Activated CD8-positive, alpha-beta memory T cell treated with anti-CD3 and anti-CD28 coated beads for 24 hours (primary cell): ENCODE results near the gene SUV39H2.
"Not testable (repeated sequence)": the region's sequence is repeated elsewhere in the genome, so short reads cannot be mapped to it uniquely, and the experiment has no call there.

Experiments used
- DNase-seq: peaks from one replicate; pipeline ENCODE4 v3.0.0-alpha.2; 2020

Gene SUV39H2

DNA sequence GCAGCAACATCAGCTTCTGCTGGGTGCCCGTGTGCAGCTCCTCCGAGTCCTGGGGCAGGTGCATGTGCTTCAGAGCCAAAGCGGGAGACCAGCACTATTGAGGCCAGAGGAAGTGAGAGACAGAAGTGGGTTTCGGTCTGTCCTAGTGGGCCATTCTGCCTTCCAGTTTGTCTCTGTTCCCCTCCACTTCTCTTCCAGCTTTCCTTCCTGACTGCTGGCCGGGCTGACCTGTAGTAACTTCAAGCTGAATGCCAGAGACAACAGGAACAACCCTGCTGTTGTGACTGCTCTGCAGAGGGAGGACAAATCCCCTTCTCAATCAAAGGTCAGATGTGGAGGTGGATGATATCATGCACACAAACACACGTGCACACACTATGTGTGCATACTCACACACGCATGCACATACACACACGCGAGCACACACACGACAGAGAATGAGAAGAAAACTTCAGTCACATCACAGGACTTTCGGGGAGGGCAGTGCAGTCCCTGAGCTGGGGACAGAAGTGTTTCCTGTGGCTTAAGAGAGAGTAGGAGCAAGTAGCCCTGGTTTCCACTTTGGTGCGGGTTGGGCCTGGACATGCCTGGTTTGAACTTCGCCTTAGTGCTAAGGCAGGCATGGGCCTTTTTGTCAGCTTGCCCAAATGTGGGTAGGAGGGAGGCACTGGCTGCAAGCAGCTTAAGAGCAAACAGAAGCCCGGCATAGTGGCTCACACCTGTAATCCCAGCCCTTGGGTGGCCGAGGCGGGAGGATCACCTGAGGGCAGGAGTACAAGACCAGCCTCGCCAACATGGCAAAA is 63.7 kb downstream of the SUV39H2 start:
- not testable (repeated sequence) for DNase-seq

DNA sequence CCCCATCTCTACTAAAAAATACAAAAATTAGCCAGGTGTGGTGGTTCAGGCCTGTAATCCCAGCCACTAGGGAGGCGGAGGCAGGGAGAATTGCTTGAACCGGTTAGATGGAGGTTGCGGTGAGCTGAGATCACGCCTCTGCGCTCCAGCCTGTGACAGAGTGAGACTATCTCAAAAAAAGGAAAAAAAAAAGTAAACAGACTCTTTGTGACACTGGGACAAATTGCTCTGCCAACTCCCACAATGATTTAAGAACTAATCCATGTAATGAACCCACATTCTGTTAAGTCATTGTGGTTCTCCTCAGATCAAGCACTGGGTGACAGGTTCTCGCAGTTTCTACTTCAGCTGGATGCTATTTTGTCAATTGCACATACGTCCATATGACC is 64.3 kb downstream of the SUV39H2 start:
- not testable (repeated sequence) for DNase-seq

DNA sequence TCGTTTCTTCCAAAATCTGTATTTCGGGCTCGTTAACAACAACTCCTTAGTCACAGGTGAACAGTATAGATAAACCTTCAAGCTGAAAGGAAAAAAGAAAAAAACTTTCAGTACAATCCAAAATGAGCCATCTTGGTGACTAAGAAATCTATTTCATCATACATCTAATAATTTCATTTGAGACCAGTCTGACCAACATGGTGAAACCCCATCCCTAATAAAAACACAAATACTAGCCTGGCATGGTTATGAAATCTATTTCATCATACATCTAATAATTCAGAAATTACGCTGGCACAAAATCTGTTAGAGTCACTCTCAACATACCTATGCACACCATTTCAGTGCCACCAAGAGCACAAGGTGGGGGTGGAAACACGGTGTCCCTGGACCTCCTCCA is 66.4 kb downstream of the SUV39H2 start:
- no peak for DNase-seq

DNA sequence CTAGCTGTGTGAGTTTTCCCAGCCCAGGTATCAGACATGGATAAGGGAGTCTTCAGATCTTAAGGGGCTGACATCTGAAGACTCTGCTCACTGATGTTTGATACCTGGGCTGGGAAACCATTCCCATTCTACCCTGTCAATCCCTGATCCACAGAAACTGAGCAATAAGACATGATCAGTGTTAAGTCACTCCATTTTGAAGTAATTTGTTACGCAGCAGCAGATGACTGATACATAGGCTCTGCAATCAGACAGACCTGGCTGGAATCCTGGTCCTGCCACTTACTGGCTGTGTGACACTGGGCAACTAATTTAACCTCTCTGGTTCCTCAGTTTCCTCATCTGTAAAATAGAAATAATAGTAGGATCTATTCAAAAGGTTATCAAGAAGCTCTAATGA is 68.6 kb downstream of the SUV39H2 start:
- no peak for DNase-seq

DNA sequence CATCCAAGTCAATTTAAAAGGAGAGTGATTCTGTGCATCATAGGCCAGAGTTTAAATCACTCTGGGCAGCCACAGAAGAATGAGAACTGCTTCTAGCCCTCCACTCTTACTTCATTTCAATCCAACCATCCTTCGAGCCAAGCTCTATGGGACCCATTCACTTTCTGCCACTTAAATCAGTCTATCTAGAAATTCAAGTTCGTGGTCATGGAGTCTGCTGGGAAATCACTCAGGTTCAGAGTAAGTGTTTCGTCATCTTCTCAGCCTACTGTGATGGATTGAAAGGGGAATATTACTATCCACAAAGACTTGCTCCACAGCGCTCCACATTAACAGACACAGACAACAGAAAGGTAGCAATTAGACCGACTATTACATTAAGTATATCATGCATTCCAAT is 70.6 kb downstream of the SUV39H2 start:
- DNase-seq, result no peak

DNA sequence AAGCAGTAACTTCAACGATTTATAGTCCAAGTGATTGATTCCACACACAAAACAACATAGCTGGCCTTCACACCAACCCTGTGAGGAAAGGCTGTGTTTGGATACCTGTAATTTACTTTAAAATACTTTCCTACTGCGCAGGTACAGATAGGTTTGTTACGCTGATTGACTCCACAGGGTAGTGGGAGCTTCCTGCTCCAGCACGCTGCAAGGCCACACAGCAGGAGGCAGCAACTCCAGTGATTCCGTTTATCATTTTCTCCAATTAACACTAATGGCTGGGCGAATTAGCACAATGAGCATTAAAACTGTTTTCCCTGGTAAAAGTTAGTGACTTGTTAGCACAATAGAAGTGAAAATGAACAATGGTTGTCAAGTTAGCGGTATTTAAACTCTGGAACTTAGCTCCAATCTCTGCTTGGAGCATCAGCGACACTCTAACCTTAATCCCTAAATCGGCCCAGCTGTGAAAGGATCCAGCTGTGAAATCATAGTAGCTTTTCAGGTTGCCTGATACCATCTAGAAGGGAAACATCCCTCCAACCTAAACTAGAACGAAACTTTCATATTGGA is 74.3 kb downstream of the SUV39H2 start:
- no peak for DNase-seq

DNA sequence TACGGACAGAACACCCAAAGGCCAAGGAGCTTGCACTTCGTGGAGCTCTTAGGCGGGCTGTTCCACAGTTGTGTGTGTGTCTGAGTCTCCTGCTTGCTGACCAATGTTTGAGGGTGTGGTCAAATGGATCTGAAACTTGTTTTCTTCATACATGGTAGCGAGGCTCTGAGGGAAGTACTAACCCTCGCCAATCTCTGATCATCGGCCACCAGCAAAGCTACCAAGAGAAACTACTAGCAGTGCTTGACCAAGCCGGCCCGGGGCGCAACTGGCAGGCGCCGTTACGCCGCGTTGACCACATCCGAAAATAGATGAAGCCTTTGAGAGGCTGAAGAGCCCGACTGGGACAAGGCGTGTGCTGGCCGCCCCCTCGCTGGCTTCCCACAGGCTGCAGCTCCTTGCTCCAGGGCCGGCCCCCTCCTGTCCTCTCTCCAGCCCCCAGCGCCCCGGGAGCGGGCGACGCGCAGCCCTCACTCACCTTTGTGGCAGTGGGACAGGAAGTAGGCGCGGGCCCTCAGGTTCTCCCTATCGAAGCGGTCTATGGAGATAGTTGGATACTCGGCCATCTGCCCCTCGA is 74.8 kb downstream of the SUV39H2 start:
- DNase-seq, result no peak
